HG02623 (cell line): ENCODE data around the gene NOTUM.

Experiments
- ATAC-seq: cut with Tn5 transposase; IDR thresholded peaks from one replicate; pipeline ENCODE4 v1.9.1; 2021; ENCODE audit warnings: moderate library complexity; ENCODE audit not compliant: unreplicated experiment

NOTUM gene

GRCh38 chr17:81961087-81961511 lies at the start of gene NOTUM:
TSS of gene NOTUM (minus strand) at chr17:81961187. CDS start at chr17:81960909, 278 bp downstream.
- no peak for ATAC-seq

- ATAC-seq: no peak
Observed at GRCh38 chr17:82009413-82009812, 48.4 kb upstream of the NOTUM start.

GRCh38 chr17:82008941-82009405 lies 48.0 kb upstream of the NOTUM start:
- no peak for ATAC-seq

- ATAC-seq: no peak
Observed at GRCh38 chr17:82008258-82008940, 47.4 kb upstream of the NOTUM start.

GRCh38 chr17:82007495-82008257 lies 46.7 kb upstream of the NOTUM start:
- no peak for ATAC-seq

- no peak for ATAC-seq
Observed at GRCh38 chr17:82007228-82007494, 46.2 kb upstream of the NOTUM start.

- no peak for ATAC-seq
Observed at GRCh38 chr17:82006468-82007227, 45.7 kb upstream of the NOTUM start.

- ATAC-seq: no peak
Observed at GRCh38 chr17:82005701-82006348, 44.8 kb upstream of the NOTUM start.

- ATAC-seq: no peak
Observed at GRCh38 chr17:82004517-82005455, 43.8 kb upstream of the NOTUM start.

- ATAC-seq: no peak
Observed at GRCh38 chr17:82003411-82004381, 42.7 kb upstream of the NOTUM start.

GRCh38 chr17:82001571-82002056 lies 40.6 kb upstream of the NOTUM start:
- no peak for ATAC-seq

- ATAC-seq: no peak
Observed at GRCh38 chr17:82000803-82001570, 40.0 kb upstream of the NOTUM start.

- ATAC-seq: no peak
Observed at GRCh38 chr17:81999976-82000802, 39.2 kb upstream of the NOTUM start.

- no peak for ATAC-seq
Observed at GRCh38 chr17:81999587-81999975, 38.6 kb upstream of the NOTUM start.

- no peak for ATAC-seq
Observed at GRCh38 chr17:81998691-81999438, 37.9 kb upstream of the NOTUM start.

GRCh38 chr17:81998212-81998611 lies 37.2 kb upstream of the NOTUM start:
- ATAC-seq: no peak
